Adipocyte (in vitro differentiated cells): ENCODE results near the gene C22orf23.
"Not testable (repeated sequence)": the region's sequence is repeated elsewhere in the genome, so short reads cannot be mapped to it uniquely, and the experiment has no call there.

Experiments
- DNase-seq: peaks from one replicate; pipeline ENCODE4 v3.0.0-alpha.2; 2015; ENCODE audit warnings: low read depth
- H3K27me3 ChIP-seq: replicated peaks from 2 replicates; pipeline ENCODE4 v1.7.0; 2013; ENCODE audit warnings: mild to moderate bottlenecking, low read length, moderate library complexity; ENCODE audit not compliant: control insufficient read depth, insufficient read depth
- H3K36me3 ChIP-seq: 2 replicates; pipeline ENCODE4 v1.7.0; 2013; ENCODE audit warnings: low read length, mild to moderate bottlenecking, moderate library complexity; ENCODE audit not compliant: control insufficient read depth, insufficient read depth, severe bottlenecking
- H3K4me1 ChIP-seq: 2 replicates; pipeline ENCODE4 v1.7.0; 2013; ENCODE audit warnings: mild to moderate bottlenecking, low read length, moderate library complexity; ENCODE audit not compliant: control insufficient read depth, insufficient read depth
- H3K4me3 ChIP-seq: 2 replicates; pipeline ENCODE4 v1.7.0; 2013; ENCODE audit warnings: mild to moderate bottlenecking, low read length, moderate library complexity
- H3K9ac ChIP-seq: 2 replicates; pipeline ENCODE4 v1.7.0; 2013; ENCODE audit warnings: mild to moderate bottlenecking, low read length, moderate library complexity
- H3K9me3 ChIP-seq: 2 replicates; pipeline ENCODE4 v1.7.0; 2013; ENCODE audit warnings: mild to moderate bottlenecking, low read length, moderate library complexity; ENCODE audit not compliant: control insufficient read depth

Gene C22orf23

GRCh38 chr22:37967147-37967546 lies 13.7 kb upstream of the C22orf23 start:
- Histone ChIP-seq H3K4me1 (peaks cover 9% of the 10 kb centered on the region), H3K4me3 (no peak overlapping the region), H3K9me3 (no peaks in the 10 kb centered on the region), H3K36me3 (peaks cover 39% of the 10 kb centered on the region), H3K27me3 (no peaks in the 10 kb centered on the region), H3K9ac (no peak overlapping the region)
- no peak for DNase-seq

- Histone ChIP-seq H3K36me3 (peaks cover 50% of the 10 kb centered on the region), H3K4me1 (peaks cover 9% of the 10 kb centered on the region), H3K4me3 (no peak overlapping the region), H3K9me3 (no peaks in the 10 kb centered on the region), H3K27me3 (no peaks in the 10 kb centered on the region), H3K9ac (no peak overlapping the region)
- no peak for DNase-seq
These were observed 12.7 kb upstream of the C22orf23 start for GRCh38 chr22:37965940-37966664.

- Histone ChIP-seq H3K27me3 (no peaks in the 10 kb centered on the region), H3K4me3 (no peak overlapping the region), H3K9me3 (no peaks in the 10 kb centered on the region), H3K4me1 (peaks cover 8% of the 10 kb centered on the region), H3K36me3 (peaks cover 67% of the 10 kb centered on the region), H3K9ac (no peak overlapping the region)
- DNase-seq = no peak
These were observed 7.7 kb upstream of the C22orf23 start for GRCh38 chr22:37961062-37961461.

- H3K9me3 ChIP-seq = no peaks in the 10 kb centered on the region
- no peaks in the 10 kb centered on the region for H3K27me3 ChIP-seq
- peaks cover 5% of the 10 kb centered on the region for H3K4me1 ChIP-seq
- H3K36me3 ChIP-seq = peaks cover 65% of the 10 kb centered on the region
- no peak for DNase-seq
- H3K4me3 ChIP-seq = no peak overlapping the region
- H3K9ac ChIP-seq = no peak overlapping the region
These were observed 5.9 kb upstream of the C22orf23 start for GRCh38 chr22:37959231-37959825.

- DNase-seq = no peak
- Histone ChIP-seq H3K27me3 (no peaks in the 10 kb centered on the region), H3K9me3 (no peaks in the 10 kb centered on the region), H3K4me1 (peaks cover 12% of the 10 kb centered on the region), H3K4me3 (no peak overlapping the region), H3K9ac (no peak overlapping the region), H3K36me3 (peaks cover 54% of the 10 kb centered on the region)
These were observed 3.8 kb upstream of the C22orf23 start for GRCh38 chr22:37957232-37957631.

GRCh38 chr22:37955825-37956397 lies 2.5 kb upstream of the C22orf23 start:
- not testable (repeated sequence) for H3K9ac ChIP-seq, H3K4me3 ChIP-seq, H3K27me3 ChIP-seq, H3K9me3 ChIP-seq, DNase-seq
- Histone ChIP-seq H3K4me1 (peaks cover 12% of the 10 kb centered on the region), H3K36me3 (peaks cover 41% of the 10 kb centered on the region)

- Histone ChIP-seq H3K27me3 (no peaks in the 10 kb centered on the region), H3K9ac (peak overlapping the region; percentile 98), H3K36me3 (peaks cover 30% of the 10 kb centered on the region), H3K9me3 (no peaks in the 10 kb centered on the region), H3K4me1 (peaks cover 12% of the 10 kb centered on the region), H3K4me3 (peak overlapping the region; percentile 97)
- no peak for DNase-seq
These were observed 1.3 kb upstream of the C22orf23 start for GRCh38 chr22:37954686-37955085.

GRCh38 chr22:37953062-37953436 lies 352 bp downstream of the C22orf23 start:
- peak; percentile 71 for DNase-seq
- Histone ChIP-seq H3K9ac (peak overlapping the region; percentile 98), H3K36me3 (peaks cover 16% of the 10 kb centered on the region), H3K27me3 (no peaks in the 10 kb centered on the region), H3K4me3 (peak overlapping the region; percentile 97), H3K4me1 (peaks cover 18% of the 10 kb centered on the region), H3K9me3 (no peaks in the 10 kb centered on the region)

GRCh38 chr22:37952629-37953028 lies 772 bp downstream of the C22orf23 start:
- Histone ChIP-seq H3K36me3 (peaks cover 12% of the 10 kb centered on the region), H3K9ac (peak overlapping the region; percentile 98), H3K4me3 (peak overlapping the region; percentile 97), H3K4me1 (peaks cover 18% of the 10 kb centered on the region)
- not testable (repeated sequence) for H3K27me3 ChIP-seq, H3K9me3 ChIP-seq
- peak; percentile 28 for DNase-seq

GRCh38 chr22:37951305-37951704 lies 2.1 kb downstream of the C22orf23 start:
- Histone ChIP-seq H3K4me3 (no peak overlapping the region), H3K9ac (no peak overlapping the region), H3K4me1 (peaks cover 18% of the 10 kb centered on the region), H3K36me3 (no peaks in the 10 kb centered on the region), H3K9me3 (no peaks in the 10 kb centered on the region), H3K27me3 (no peaks in the 10 kb centered on the region)
- DNase-seq = peak; percentile 9

- DNase-seq = not testable (repeated sequence)
These were observed 6.1 kb downstream of the C22orf23 start for GRCh38 chr22:37947142-37947795.

More at GRCh38 chr22:37947142-37947795, 6.1 kb downstream of the C22orf23 start:
- H3K4me1 ChIP-seq, H3K27me3 ChIP-seq, H3K9me3 ChIP-seq, H3K9ac ChIP-seq, H3K4me3 ChIP-seq: not testable (repeated sequence)
- H3K36me3 ChIP-seq = peaks cover 22% of the 10 kb centered on the region
